HepG2 (cell line): ENCODE data around the gene MYH3.

Source experiments
- ARID3A ChIP-seq: IDR thresholded peaks from 2 replicates; pipeline ENCODE4 v1.6.1; 2012; ENCODE audit warnings: low read depth, low read length, improper control_type of control experiment
- BATF2 ChIP-seq: sonication (generic); formaldehyde crosslinking; IDR thresholded peaks from 2 replicates; pipeline ENCODE4 v1.8.0; 2022; ENCODE audit warnings: mild to moderate bottlenecking, missing genetic modification reagents, moderate library complexity
- CENPX ChIP-seq: sonication (generic); formaldehyde crosslinking; IDR thresholded peaks from 2 replicates; pipeline ENCODE4 v1.9.0; 2021; ENCODE audit warnings: mild to moderate bottlenecking, missing genetic modification reagents, moderate library complexity
- ZNF512 ChIP-seq: sonication (generic); formaldehyde crosslinking; IDR thresholded peaks from 2 replicates; pipeline ENCODE4 v1.4.0; 2020; ENCODE audit warnings: mild to moderate bottlenecking, missing genetic modification reagents
- ZNF660 ChIP-seq: sonication (generic); formaldehyde crosslinking; IDR thresholded peaks from 2 replicates; pipeline ENCODE4 v1.5.1; 2020; ENCODE audit warnings: mild to moderate bottlenecking, low read depth, missing genetic modification reagents, borderline replicate concordance

DNA sequence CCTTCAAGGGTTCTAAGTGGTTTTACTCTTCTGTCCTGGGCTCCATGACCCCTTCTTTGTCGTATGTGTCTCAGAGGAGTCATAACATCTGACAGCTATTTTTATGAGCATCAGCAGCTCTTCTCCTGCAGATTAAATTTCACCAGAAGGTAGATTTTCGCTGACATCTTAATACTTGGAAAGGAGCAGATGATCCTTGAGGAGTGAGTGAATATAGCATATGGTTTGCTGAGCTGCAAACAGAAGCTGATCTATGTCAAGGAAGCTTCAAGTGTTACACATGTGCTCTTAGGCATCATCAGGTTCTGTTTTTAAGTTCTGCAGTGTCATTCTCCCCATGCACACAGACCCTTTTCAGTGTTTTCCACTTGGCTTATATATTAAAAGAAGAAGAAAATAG is 58.5 kb downstream of the MYH3 start:
- TF ChIP-seq BATF2 (CRISPR knock-in tag) (no peak), CENPX (CRISPR knock-in tag) (no peak), ZNF660 (CRISPR knock-in tag) (no peak), ARID3A (no peak), ZNF512 (CRISPR knock-in tag) (no peak)
